Heart left ventricle (tissue), 16 donors: ENCODE measurements around the gene FARP1. TPM values are rescaled to one million over a fixed set of nuclear protein-coding genes. Genes with fewer than 3 reads are reported as not detected.

Experiments used
- ATAC-seq, 4 donors: fragments of 200-7000 bp; cut with Tn5 transposase; one replicate each; pipeline ENCODE4 v1.9.1; 2020 to 2022; ENCODE audit warnings: moderate library complexity in 4 of 4, mild to moderate bottlenecking in 3 of 4, moderate number of reproducible peaks in 1 of 4
- DNase-seq, 5 donors: peaks; one replicate each; pipeline ENCODE4 v3.0.0-alpha.2; 2020
- H3K27ac ChIP-seq, 12 donors: fragments of 200-600 bp; sonication (generic) in 4 of 12; one replicate each; pipeline versions ENCODE4 v1.5.0 to v1.8.0; 2016 to 2022; ENCODE audit warnings: mild to moderate bottlenecking in 2 of 12
- H3K27me3 ChIP-seq, 9 donors: fragments of 200-600 bp; sonication (generic) in 2 of 9; one replicate each; pipeline versions ENCODE4 v1.5.1 to v1.8.0; 2016 to 2022; ENCODE audit warnings: mild to moderate bottlenecking in 3 of 9
- H3K36me3 ChIP-seq, 9 donors: fragments of 200-600 bp; sonication (generic) in 2 of 9; one replicate each; pipeline versions ENCODE4 v1.5.0 to v1.8.0; 2018 to 2022; ENCODE audit warnings: mild to moderate bottlenecking in 2 of 9
- H3K4me1 ChIP-seq, 12 donors: fragments of 200-600 bp; sonication (generic) in 4 of 12; one replicate each; pipeline versions ENCODE4 v1.5.0 to v1.8.0; 2016 to 2022; ENCODE audit warnings: mild to moderate bottlenecking in 3 of 12
- H3K4me3 ChIP-seq, 12 donors: fragments of 200-600 bp; sonication (generic) in 4 of 12; one replicate each; pipeline versions ENCODE4 v1.5.0 to v1.8.0; 2017 to 2022; ENCODE audit warnings: mild to moderate bottlenecking in 9 of 12, moderate library complexity in 4 of 12
- H3K9me3 ChIP-seq, 12 donors: fragments of 200-600 bp; sonication (generic) in 4 of 12; one replicate each; pipeline versions ENCODE4 v1.5.0 to v1.8.0; 2016 to 2022; ENCODE audit warnings: mild to moderate bottlenecking in 1 of 12
- CTCF ChIP-seq, 12 donors: fragments of 200-600 bp; sonication (generic) in 4 of 12; IDR thresholded peaks; one replicate each; pipeline versions ENCODE4 v1.5.0 to v1.8.0; 2018 to 2022; ENCODE audit warnings: antibody characterized with exemption in 12 of 12, mild to moderate bottlenecking in 5 of 12
- POLR2A ChIP-seq, 2 donors: fragments of 450-650 bp; IDR thresholded peaks; one replicate each; pipeline ENCODE4 v1.6.1; 2017; ENCODE audit warnings: antibody characterized with exemption in 2 of 2, mild to moderate bottlenecking in 2 of 2, moderate library complexity in 2 of 2
- WGBS, 4 donors: extraction: QIAGEN DNeasy Blood & Tissue Kit in 2 of 4; methylation state at CpG; one replicate each; pipeline versions ENCODE4 v1.1.5 to v1.1.7; 2013 to 2018; 5-methylcytosine and 5-hydroxymethylcytosine counted together
- intact Hi-C, 10 donors: fragments of 100-400 bp; cut with DNase I; formaldehyde crosslinking; loops; one replicate each; pipeline versions ENCODE4 v1.11.1 to v1.14.2; 2022
- polyA plus RNA-seq, 2 donors: library from polyadenylated mRNA; stranded (reverse); fragments of 200-250 nt; gene quantifications; one replicate each; pipeline ENCODE4 v1.2.3, GENCODE V29; 2013
- total RNA-seq, 9 donors: library from RNA; depleted of rRNA in 2 of 9; stranded (reverse); fragments of >200 nt in 2 of 9; fragmentation: NEBNext Ultra II Directional in 3 of 9; extraction: Animal tissue kit (Norgen Biotek cat#: 25700) in 3 of 9; gene quantifications; one replicate each; pipeline versions ENCODE4 v1.1.0 to v1.2.4, GENCODE V29; 2016 to 2023
- donor health status: ischemic (EF 13 %, LVEDD 7.1; RV severe dilation, severe dysfunction).
- donor health status: healthy with polysubstance abuse.
- donor health status: DM: no; HTN: yes; CAD: no.
- donor health status: DM: no; HTN: no; CAD: no.
- donor health status: ischemic (EF 25% LVEDD 6.9; RV normal size, moderate dysfunction).
- donor health status: ischemic (EF 25% LVEDD 5.7; RV mildly dilated, moderate dysfunction).
- donor health status: healthy.
- donor health status: DM: yes; HTN: yes; CAD: no.
- donor health status: ischemic (EF 35%, LVEDD 5.7; RV mildly dilated, moderate dysfunction).
- donor health status: nonischemic (EF 11% LVEDD 7.7; RV severe dilation, severe dysfunction).
- donor health status: DM: yes; HTN: yes; CAD: no.
- donor health status: PGD.
- donor health status: ischemic (EF 29% LVEDD 5.4; RV normal size, mild dysfunction).
- donor health status: nonischemic (EF 23%, LVEDD 6.1; RV moderate dilation, normal function).

FARP1 gene
- total and polyA plus RNA-seq, 11 donors: 7.7 to 51.8 (median 22.3) TPM

GRCh38 chr13:98386637-98387036, 243.7 kb downstream of the FARP1 start:
- TF ChIP-seq POLR2A (IDR thresholded peaks at IDR 0.05) (no peak), CTCF (IDR thresholded peaks at IDR 0.05) (no peak)

GRCh38 chr13:98389319-98389718, 246.4 kb downstream of the FARP1 start:
- intact Hi-C loops: no loop called here
- Histone ChIP-seq H3K36me3 (peaks cover 0 to 51% (median 17%) of the 10 kb centered on the region in 9 donors), H3K9me3 (no peaks in the 10 kb centered on the region), H3K4me1 (peaks cover 0 to 31% (median 14%) of the 10 kb centered on the region in 12 donors), H3K27ac (peak overlapping the region in 7 of 12 donors; percentile 18 to 72 (median 35)), H3K27me3 (no peaks in the 10 kb centered on the region), H3K4me3 (no peak overlapping the region)
- DNase-seq (peak in 3 of 5 donors; percentile 40 to 54 (median 41)), ATAC-seq (peak; percentile 50 to 85 (median 67))
- no peak for TF ChIP-seq CTCF (IDR thresholded peaks at IDR 0.05)
- TF ChIP-seq POLR2A (IDR thresholded peaks at IDR 0.05): no peak
- 43 to 60% (median 50%) methylated on average over 9 of the region's 9 CpGs for WGBS, 4 donors

More at GRCh38 chr13:98386637-98387036, 243.7 kb downstream of the FARP1 start:
- no peak overlapping the region for H3K27ac ChIP-seq
- intact Hi-C loops: no loop called here
- no peaks in the 10 kb centered on the region for H3K27me3 ChIP-seq
- peaks cover 0 to 31% (median 14%) of the 10 kb centered on the region in 12 donors for H3K4me1 ChIP-seq
- 82 to 95% (median 89%) methylated on average over 8 of the region's 8 CpGs for WGBS, 4 donors
- H3K4me3 ChIP-seq: no peak overlapping the region
- no peaks in the 10 kb centered on the region for H3K9me3 ChIP-seq
- H3K36me3 ChIP-seq: peaks cover 0 to 34% (median 11%) of the 10 kb centered on the region in 9 donors
- DNase-seq (no peak), ATAC-seq (no peak)

GRCh38 chr13:98390086-98390715, 247.3 kb downstream of the FARP1 start:
- WGBS, 4 donors: 63 to 90% (median 81%) methylated on average over 11 of the region's 11 CpGs
- ATAC-seq (peak; percentile 25 to 67 (median 46)), DNase-seq (peak in 1 of 5 donors; percentile 21)
- H3K36me3 ChIP-seq: peaks cover 0 to 54% (median 17%) of the 10 kb centered on the region in 9 donors
- H3K9me3 ChIP-seq: no peaks in the 10 kb centered on the region
- H3K4me3 ChIP-seq: no peak overlapping the region
- intact Hi-C loops: loop anchor here in 7 of 10 donors (5.0 to 10.0 kb wide), 4 partner anchors 245 to 365 kb away; partner anchors contain the start of gene FARP1 (in 6 of the 7)
- peaks cover 0 to 31% (median 14%) of the 10 kb centered on the region in 12 donors for H3K4me1 ChIP-seq
- no peaks in the 10 kb centered on the region for H3K27me3 ChIP-seq
- TF ChIP-seq POLR2A (IDR thresholded peaks at IDR 0.05) (no peak), CTCF (IDR thresholded peaks at IDR 0.05) (no peak)
- peak overlapping the region in 7 of 12 donors; percentile 23 to 72 (median 35) for H3K27ac ChIP-seq

GRCh38 chr13:98393873-98394272, 251.0 kb downstream of the FARP1 start:
- intact Hi-C loops: loop anchor here in 7 of 10 donors (5.0 to 10.0 kb wide), 4 partner anchors 249 to 369 kb away; partner anchors contain the start of gene FARP1 (in 6 of the 7)
- 94 to 96% (median 95%) methylated on average over 9 to 11 of the region's 11 CpGs for WGBS, 4 donors
- no peak overlapping the region for H3K27ac ChIP-seq
- H3K4me1 ChIP-seq: peaks cover 0 to 17% (median 5%) of the 10 kb centered on the region in 12 donors
- H3K4me3 ChIP-seq: no peak overlapping the region
- DNase-seq (no peak), ATAC-seq (no peak)
- no peaks in the 10 kb centered on the region for H3K9me3 ChIP-seq
- peaks cover 0 to 41% (median 12%) of the 10 kb centered on the region in 9 donors for H3K36me3 ChIP-seq
- no peak for TF ChIP-seq CTCF (IDR thresholded peaks at IDR 0.05)
- no peak for TF ChIP-seq POLR2A (IDR thresholded peaks at IDR 0.05)
- no peaks in the 10 kb centered on the region for H3K27me3 ChIP-seq
